HepG2 (cell line): ENCODE results near the gene ITCH. TPM values are rescaled to one million over a fixed set of nuclear protein-coding genes. Genes with fewer than 3 reads are reported as not detected.
A peak's percentile ranks its signal among the peaks of the same experiment; 100 is the strongest.

Experiments
- BHLHE40 ChIP-seq: IDR thresholded peaks from 2 replicates; pipeline ENCODE4 v1.6.1; 2011; ENCODE audit warnings: low read length, improper control_type of control experiment
- GABPB1 ChIP-seq: IDR thresholded peaks from 2 replicates; pipeline ENCODE4 v1.6.1; 2016; ENCODE audit warnings: mild to moderate bottlenecking, missing genetic modification reagents, moderate library complexity, missing compliant biosample characterization
- HOXA5 ChIP-seq: sonication (generic); formaldehyde crosslinking; IDR thresholded peaks from 2 replicates; pipeline ENCODE4 v1.4.0; 2020; ENCODE audit warnings: missing genetic modification reagents
- LCORL ChIP-seq, 2 experiments: fragments of 450-650 bp in 1 of 2; sonication (generic) in 1 of 2; formaldehyde crosslinking in 1 of 2; IDR thresholded peaks; 2 replicates each; pipeline versions ENCODE4 v1.5.0 to v1.6.1; 2017 to 2020; ENCODE audit warnings: antibody characterized with exemption in 1 of 2, missing genetic modification reagents in 1 of 2
- NCOA2 ChIP-seq: sonication (generic); formaldehyde crosslinking; IDR thresholded peaks from 2 replicates; pipeline ENCODE4 v1.8.0; 2022; ENCODE audit warnings: inconsistent platforms
- RERE ChIP-seq: IDR thresholded peaks from 2 replicates; pipeline ENCODE4 v1.6.1; 2016; ENCODE audit warnings: low read depth, missing genetic modification reagents, missing compliant biosample characterization
- RFX1 ChIP-seq: fragments of 450-650 bp; IDR thresholded peaks from 2 replicates; pipeline ENCODE4 v1.6.1; 2017
- THAP9 ChIP-seq: sonication (generic); formaldehyde crosslinking; IDR thresholded peaks from 2 replicates; pipeline ENCODE4; 2020; ENCODE audit warnings: missing genetic modification reagents, mild to moderate bottlenecking, borderline replicate concordance
- TRIM24 ChIP-seq: sonication (generic); formaldehyde crosslinking; IDR thresholded peaks from 2 replicates; pipeline ENCODE4 v1.8.0; 2022; ENCODE audit warnings: mild to moderate bottlenecking, missing genetic modification reagents
- ZBED4 ChIP-seq: sonication (generic); formaldehyde crosslinking; IDR thresholded peaks from 2 replicates; pipeline ENCODE4 v1.4.0; 2020; ENCODE audit warnings: missing genetic modification reagents, borderline replicate concordance
- ZBTB14 ChIP-seq: sonication (generic); formaldehyde crosslinking; IDR thresholded peaks from 2 replicates; pipeline ENCODE4 v1.4.0; 2020; ENCODE audit warnings: missing genetic modification reagents
- ZNF24 ChIP-seq: fragments of 450-650 bp; IDR thresholded peaks from 2 replicates; pipeline ENCODE4 v1.6.1; 2017; ENCODE audit warnings: antibody characterized with exemption, mild to moderate bottlenecking
- ZNF317 ChIP-seq: sonication (generic); formaldehyde crosslinking; IDR thresholded peaks from 2 replicates; pipeline ENCODE4 v1.5.0; 2020; ENCODE audit warnings: mild to moderate bottlenecking, missing genetic modification reagents
- ZNF879 ChIP-seq: sonication (generic); formaldehyde crosslinking; IDR thresholded peaks from 2 replicates; pipeline ENCODE4 v1.8.1; 2023; ENCODE audit warnings: missing genetic modification reagents
- polyA plus RNA-seq, 8 experiments: library from polyadenylated mRNA; depleted of rRNA in 3 of 8; stranded (reverse) in 7 of 8; unstranded in 1 of 8; fragments of >200 nt; fragmentation: Illumina TruSeq in 4 of 8; extraction: Trizol in 4 of 8; gene quantifications; 2 replicates each; pipeline versions ENCODE4 v1.2.1 to v1.2.3, GENCODE V29; 2011 to 2016; ENCODE audit warnings: low read depth in 4 of 8, missing spikeins in 1 of 8, mixed read lengths in 1 of 8; ENCODE audit not compliant: insufficient read depth in 1 of 8
- total RNA-seq, 5 experiments: library from RNA; depleted of rRNA; stranded (reverse); fragments of >200 nt; fragmentation: Illumina TruSeq; extraction: Trizol; gene quantifications; 2 replicates each; pipeline ENCODE4 v1.2.3, GENCODE V29; 2016; ENCODE audit warnings: low read depth in 1 of 5

Gene ITCH
- total and polyA plus RNA-seq, 2 of the 13 experiments (the other 11 are each of a cell fraction or from before 2014, with no cell fraction given), result 20.5 to 112 TPM

- TF ChIP-seq RERE (CRISPR knock-in tag) (no peak), LCORL (IDR thresholded peaks at IDR 0.05) (no peak), LCORL (CRISPR knock-in tag; IDR thresholded peaks at IDR 0.05) (0 out of 2 replicates have a peak, but pooled peaks have one; percentile 41), GABPB1 (0 out of 2 replicates have a peak, but pooled peaks have one; percentile 38), BHLHE40 (peak; percentile 58), RFX1 (no peak), NCOA2 (no peak; the same call in 1 of the 2 replicates), ZBED4 (CRISPR knock-in tag) (no peak; the same call in 1 of the 2 replicates), ZNF24 (no peak), ZNF317 (CRISPR knock-in tag) (peak; percentile 66; the same call in 1 of the 2 replicates), ZBTB14 (CRISPR knock-in tag) (no peak), TRIM24 (CRISPR knock-in tag) (no peak), HOXA5 (CRISPR knock-in tag) (no peak), ZNF879 (CRISPR knock-in tag) (no peak), THAP9 (CRISPR knock-in tag) (peak; percentile 65; the same call in 1 of the 2 replicates)
Observed at GRCh38 chr20:34522969-34523871, 160.1 kb downstream of the ITCH start (continued).
